LNCAP (cell line): ENCODE measurements around the gene PHKA1.

Experiments
- CTCF ChIP-seq: fragments of 450-650 bp; IDR thresholded peaks from 2 replicates; pipeline ENCODE4 v1.5.1; 2017; ENCODE audit warnings: mild to moderate bottlenecking

PHKA1 gene

DNA sequence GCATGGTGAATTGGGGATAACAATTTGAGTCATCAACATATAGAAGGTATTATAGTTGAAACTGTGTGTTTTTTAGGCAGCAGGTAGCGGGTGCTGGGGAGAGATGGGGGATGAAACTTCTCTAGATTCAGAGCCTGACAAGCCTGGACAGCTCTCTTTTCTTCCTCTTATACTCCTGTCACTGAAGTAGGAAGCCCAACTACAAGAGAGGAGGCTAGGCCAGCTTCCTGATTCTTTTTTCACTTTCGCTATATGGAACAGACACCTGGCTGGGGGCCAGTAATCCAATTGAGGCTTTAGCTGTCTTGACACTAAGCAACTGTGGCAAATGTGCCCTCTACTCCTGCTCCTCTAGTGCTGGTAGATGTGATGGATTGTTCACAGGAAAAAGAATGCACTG is 69.2 kb downstream of the PHKA1 start:
- TF ChIP-seq CTCF, result no peak

GRCh38 chrX:72641611-72642010 is 72.5 kb downstream of the PHKA1 start:
- no peak for TF ChIP-seq CTCF

DNA sequence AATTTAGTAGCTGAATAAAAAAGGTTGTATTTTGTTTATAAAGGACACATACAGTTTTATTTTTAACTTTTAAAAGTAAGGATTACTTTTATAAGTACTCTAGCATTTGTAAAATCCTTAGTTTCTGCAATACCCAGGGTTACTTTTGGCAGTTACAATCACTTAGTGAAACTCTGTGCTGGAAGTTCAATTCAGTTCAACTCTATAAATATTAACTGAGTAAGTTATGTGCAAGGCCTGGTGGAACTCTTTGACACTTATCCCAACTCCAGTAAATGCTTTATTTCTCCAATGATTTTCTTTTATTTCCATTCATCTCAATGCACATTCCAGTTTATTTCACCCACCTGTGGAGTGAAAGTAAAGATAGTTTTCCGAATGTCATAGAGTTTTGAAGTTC is 78.2 kb downstream of the PHKA1 start:
- TF ChIP-seq CTCF, result no peak

- TF ChIP-seq CTCF, result no peak
Measured at GRCh38 chrX:72634331-72634730, 79.8 kb downstream of the PHKA1 start.

DNA sequence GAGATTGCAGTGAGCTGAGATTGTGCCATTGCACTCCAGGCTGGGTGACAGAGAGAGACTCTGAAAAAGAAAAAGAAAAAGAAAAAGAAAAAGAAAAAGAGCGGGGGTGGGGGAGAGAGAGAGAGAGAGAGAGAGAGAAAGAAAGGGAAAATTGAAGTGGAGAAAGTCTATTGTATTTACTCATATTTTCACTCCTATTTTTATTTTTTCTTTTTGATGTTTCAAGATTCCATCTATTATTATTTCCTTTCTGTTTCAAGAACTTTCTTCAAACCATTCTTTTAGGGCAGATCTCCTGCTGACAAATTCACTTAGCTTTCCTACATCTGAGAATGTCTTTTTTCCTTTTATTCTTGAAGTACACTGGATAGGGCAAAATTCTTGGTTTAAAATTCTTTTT is 83.9 kb downstream of the PHKA1 start:
- no peak for TF ChIP-seq CTCF

- TF ChIP-seq CTCF, result no peak
Measured at GRCh38 chrX:72624194-72624593, 89.9 kb downstream of the PHKA1 start.

GRCh38 chrX:72621625-72622485 is 92.3 kb downstream of the PHKA1 start:
- no peak for TF ChIP-seq CTCF
